ENCODE results near the gene CAVIN1.
"Not testable (repeated sequence)": the region's sequence is repeated elsewhere in the genome, so short reads cannot be mapped to it uniquely, and the experiment has no call there.

Gene CAVIN1

DNA sequence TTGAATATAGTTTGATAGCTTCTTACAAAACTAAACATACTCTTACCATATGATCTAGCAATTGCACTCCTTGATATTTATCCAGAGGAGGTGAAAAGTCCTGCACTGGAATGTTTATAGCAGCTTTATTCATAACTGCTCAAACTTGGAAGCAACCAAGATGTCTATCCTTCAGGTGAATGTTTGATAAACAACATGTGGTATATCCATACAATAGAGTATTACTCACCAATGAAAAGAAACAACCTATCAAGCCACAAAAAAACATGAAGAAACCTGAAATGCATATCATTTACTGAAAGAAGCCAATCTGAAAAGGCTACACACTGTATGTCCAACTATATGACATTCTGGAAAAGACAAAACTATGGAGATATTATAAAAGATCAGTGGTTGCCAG, 50.9 kb downstream of the CAVIN1 start:
- DNase-seq = no peak

DNA sequence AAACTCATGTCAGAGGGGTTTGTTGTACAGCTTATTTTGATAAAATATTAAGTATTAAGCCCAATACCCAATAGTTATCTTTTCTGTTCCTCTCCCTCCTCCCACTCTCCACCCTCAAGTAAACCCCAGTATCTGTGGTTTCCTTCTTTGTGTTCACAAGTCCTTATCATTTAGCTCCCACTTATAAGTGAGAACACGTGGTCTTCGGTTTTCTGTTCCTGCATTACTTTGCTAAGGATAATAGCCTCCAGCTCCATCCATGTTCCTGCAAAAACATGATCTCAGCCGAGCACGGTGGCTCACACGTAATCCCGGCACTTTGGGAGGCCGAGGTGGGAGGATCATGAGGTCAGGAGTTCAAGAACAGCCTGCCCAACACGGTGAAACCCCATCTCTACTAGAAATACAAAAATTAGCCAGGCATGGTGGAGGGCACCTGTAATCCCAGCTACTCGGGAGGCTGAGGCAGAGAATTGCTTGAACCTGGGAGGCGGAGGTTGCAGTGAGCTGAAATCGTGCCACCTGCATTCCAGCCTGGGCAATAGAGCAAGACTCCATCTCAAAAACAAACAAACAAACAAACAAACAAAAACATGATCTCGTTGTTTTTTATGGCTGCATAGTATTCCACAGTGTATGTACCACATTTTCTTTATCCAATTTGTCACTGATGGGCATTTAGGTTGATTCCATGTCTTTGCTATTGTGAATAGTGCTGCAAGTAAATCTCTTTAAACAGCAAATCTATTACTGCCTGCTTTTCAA, 54.1 kb downstream of the CAVIN1 start:
- not testable (repeated sequence) for DNase-seq

DNA sequence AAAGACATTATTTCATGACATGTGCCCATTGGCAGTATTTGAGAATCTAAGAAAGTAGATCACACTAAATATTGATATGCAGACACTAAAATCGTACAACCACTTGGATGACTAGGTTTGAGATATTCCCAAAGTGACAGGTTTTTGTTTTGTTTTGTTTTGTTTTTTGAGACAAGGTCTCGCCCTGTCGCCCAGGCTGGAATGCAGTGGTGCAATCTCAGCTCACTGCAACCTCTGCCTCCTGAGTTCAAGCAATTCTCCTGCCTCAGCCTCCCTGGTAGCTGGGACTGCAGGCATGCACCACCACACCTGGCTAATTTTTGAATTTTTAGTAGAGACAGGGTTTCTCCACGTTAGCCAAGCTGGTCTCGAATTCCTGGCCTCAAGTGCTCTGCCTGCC, 54.7 kb downstream of the CAVIN1 start:
- DNase-seq = not testable (repeated sequence)

DNA sequence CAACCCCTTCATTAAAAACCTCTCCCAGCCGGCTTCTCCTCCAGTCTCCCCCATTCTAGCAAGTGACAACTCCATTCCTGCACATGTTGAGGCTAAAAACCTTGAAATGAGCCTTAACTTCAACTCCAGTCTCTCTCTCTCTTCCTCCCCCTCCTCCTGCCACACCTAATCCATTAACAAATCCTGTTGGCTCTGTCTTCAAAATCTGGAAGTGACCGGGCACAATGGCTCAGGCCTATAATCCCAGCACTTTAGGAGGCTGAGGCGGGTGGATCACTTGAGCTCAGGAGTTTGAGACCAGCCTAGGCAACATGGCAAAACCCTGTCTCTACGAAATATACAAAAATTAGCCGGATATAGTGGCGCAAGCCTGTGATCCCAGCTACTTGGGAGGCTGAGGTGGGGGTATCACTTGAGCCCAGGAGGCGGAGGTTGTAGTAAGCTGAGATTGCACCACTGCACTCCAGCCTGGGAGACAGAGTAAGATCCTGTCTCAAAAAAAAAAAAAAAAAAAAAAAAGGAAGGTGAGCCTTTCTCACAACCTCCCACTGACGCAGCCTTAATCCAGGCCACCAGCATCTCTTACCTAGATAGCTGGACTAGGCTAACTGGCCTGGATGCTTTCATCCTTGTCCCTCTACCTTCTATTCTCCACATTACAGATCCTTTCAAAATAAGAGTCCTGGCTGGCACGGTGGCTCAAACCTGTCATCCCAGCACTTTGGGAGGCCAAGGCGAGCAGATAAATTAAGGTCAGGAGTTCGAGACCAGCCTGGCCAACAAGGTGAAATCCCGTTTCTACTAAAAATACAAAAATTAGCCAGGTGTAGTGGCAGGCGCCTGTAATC, 56.7 kb downstream of the CAVIN1 start:
- not testable (repeated sequence) for DNase-seq

DNA sequence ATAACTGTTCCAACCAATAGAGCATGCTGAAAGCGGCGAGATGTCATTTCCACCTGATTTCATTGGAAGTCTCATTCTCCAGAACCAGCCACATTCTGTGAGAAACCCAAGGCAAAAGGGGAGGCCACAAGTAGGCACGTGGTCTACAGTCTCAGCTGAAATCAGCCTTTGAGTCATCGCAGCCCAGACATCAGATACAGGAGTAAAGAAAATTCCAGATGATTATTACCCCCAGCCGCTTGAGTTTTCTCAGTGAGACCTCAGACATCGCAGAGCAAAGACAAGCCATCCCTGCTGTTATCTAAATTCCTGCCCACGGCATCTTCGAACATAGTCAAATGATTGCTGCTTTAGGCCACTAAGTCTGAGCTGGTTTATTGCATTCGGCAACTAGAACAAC, 57.9 kb downstream of the CAVIN1 start:
- no peak for DNase-seq

DNA sequence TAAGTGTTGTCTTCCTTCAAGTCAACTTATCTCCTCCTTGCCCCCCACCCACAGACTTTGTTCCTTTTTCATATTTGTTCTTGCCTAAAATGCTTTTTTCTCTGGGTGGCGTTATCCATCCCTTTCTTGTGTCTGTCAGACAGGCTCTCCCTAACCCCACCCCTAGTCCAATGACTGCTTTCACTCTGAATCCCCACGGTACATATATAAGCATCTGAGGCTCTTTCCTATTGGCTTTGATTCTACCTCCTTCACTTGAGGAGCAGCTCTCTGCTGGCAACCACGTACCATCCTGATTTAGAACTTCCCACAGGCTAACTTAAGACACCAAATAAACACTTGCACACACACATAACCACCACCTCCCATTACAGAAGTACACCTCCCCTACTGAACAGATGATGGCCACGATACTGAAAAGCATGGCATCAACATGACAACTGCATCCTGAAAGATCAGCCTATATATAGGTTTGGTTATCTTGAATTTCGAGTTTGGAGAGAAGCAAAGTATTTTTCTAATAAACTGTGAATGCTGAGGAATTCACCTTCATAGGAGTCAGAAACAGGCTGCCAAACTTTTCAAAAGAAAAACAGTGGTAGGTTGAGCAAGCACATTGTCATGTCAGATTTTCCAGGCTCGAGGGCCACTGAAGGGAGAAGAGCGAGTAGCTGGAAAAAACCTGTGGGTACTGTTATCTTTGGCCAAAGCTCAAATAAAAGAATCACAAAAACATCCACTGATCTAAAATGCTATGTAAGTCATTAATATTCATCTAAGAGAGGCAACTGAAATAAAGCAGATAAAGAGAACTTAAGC, 59.1 kb downstream of the CAVIN1 start:
- DNase-seq = no peak

DNA sequence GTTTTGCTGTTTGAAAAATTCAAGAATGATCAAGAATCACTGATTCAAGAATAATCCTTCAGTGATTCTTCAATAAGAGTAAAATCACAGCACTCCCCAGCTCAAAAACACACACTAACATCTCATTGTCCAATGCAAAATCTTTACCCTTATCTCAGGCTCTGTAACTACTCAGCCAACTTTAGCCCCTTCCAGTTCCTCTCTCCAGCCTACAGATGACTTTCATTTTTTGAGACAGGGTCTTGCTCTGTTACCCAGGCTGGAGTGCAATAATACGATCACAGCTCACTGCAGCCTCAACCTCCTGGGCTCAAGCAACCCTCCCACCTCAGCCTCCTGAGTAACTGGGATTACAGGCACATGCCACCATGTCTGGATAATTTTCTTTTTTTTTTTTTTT, 59.8 kb downstream of the CAVIN1 start:
- no peak for DNase-seq

DNA sequence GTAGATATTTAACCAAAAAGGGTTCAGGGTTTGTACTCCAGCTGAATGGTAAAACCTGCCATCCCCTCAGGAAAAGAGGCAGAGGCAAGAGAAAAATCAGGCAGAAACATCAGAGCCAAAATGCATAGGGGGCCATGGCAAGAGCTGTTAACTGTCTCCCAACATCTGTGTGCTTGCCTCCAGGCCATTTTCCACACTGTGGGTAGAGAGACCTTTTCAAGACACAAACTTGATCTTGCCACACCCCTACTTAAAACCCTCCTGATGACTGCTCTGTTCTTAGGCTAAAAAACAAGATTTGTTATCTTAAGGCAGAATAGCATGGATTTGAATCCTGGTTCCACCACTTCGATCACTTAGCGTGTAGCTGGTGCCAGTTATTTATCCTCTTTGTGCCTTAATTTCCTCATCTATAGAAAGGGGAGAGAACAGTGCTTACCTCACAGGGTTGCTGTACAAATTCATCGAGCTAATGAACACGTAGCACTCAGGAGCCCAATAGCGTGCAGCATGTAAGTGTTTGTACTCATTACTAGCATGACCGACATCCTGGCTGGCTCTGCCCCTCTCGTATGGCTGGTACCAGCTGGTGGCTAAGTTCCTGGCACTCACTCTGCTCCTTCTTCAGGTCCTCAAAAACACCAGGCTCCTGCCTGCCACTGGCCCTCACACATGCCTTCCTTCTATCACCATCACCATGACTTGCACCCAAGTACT, 60.7 kb downstream of the CAVIN1 start:
- no peak for DNase-seq

DNA sequence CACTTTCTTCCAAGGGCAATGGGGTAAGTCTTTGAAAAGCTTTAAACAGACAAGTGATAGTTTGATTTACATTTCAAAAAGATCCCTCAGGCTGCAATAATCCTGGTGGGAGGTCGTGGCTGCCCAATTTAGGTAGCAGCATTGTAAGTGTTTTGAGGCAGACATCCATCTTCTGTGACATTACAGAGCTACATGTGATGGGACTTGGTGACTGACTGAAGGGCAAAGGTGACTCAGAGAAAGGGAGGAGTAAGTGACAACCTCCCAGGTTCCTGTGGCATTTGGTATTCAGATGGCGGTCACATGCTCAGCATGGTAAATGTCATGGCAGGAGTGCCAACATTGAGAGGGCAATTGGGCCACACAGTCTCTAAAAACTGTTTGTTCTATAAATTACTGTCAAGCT, 61.3 kb downstream of the CAVIN1 start:
- DNase-seq = no peak

DNA sequence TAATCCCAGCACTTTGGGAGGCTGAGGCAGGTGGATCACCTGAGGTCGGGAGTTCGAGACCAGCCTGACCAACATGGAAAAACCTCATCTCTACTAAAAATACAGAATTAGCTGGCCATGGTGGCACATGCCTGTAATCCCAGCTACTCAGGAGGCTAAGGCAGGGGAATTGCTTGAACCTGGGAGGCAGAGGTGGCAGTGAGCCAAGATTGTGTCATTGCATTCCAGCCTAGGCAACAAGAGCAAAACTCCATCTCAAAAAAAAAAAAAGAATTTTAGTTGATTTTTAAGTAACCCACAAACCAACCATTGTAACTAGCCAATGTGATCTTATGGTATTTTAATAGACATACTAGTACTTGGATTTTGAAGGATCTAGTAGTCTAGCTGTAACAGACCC, 62.7 kb downstream of the CAVIN1 start:
- not testable (repeated sequence) for DNase-seq

DNA sequence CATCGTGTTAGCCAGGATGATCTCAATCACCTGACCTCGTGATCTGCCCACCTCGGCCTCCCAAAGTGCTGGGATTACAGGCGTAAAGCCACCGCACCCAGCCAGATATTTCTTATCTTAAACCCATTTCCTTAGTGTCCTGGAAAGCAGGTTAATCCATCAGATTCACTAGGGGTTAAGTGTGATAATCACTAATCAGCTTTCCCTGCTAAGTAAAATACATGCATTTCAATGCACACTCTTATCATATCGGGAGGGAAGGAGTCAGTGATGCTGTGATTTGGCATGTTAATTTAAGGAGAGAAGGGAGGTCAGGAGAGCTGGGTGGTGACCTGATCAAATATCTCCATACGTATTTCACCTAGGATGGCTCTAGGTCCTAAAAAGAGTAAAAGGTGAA, 63.9 kb downstream of the CAVIN1 start:
- no peak for DNase-seq

DNA sequence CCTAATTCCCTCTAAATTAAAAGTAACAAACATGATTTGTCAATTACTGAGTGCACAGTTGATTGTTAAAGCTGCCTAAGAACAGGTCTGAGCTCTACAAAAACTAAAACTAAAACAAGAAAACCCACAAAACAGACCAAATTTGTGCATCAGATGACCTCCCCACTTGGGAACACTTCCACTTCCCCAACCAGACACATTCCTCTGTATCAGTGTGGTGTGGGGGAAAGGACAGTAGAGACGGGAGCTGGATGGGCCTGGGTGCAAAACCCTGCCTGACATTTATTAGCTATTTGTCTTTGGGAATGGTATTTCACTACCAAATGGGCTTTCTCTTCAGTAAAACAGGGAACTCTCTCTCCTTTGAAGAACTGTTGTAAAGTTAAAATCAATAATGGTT, 64.6 kb downstream of the CAVIN1 start:
- no peak for DNase-seq

DNA sequence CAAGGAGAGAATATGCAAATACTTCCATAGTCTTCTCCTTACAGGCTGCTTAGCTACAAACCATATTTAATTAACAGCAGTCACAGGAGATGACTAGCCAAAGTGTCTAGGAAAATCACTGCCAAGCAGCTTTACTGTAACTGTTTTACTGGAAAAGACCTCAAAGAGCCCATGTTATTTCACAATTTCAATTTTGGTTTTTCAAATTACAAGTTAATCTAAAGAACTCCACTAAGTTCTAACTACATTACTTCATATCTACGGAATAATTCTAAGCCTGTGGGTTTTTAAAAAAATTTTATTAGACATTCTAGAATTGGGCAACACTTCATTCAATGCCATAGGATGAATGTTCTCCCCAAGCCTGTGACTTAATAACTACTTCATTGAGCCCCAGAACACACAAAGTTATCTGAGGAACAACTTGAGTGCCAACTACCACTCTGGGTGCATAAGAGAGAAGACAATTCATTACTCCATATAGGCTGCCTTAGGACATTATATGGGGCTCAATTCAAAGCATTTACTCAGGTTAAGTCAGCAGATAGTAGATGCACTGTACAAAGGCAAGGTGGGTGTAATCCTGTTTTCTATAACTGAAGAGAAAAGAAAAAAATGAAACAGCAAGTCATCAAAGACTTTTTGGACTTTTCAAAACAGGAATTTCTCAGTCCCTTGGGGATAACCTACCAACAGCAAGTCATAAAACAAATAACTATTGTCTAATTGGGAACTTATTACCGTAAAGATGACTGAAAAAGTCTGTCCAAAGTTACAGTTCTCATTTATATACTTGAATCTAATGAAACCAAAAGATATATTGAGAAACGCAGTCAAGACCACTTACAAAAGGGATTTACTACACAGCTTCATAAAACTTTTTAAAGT, 67.9 kb downstream of the CAVIN1 start:
- no peak for DNase-seq
